Hematopoietic multipotent progenitor cell treated with erythropoietin and hydrocortisone succinate and interleukin-3 and kit ligand, for 6 days (in vitro differentiated cells): ENCODE measurements around the gene MRPL24.

Source experiments
- DNase-seq: peaks from one replicate; pipeline ENCODE4 v3.0.0-alpha.2; 2015

The MRPL24 gene

GRCh38 chr1:156757572-156758253, 16.8 kb upstream of the MRPL24 start:
- DNase-seq, result peak; percentile 77

GRCh38 chr1:156756355-156756754, 15.5 kb upstream of the MRPL24 start:
- DNase-seq, result peak; percentile 35

GRCh38 chr1:156755527-156755950, 14.7 kb upstream of the MRPL24 start:
- DNase-seq, result peak; percentile 80

GRCh38 chr1:156754219-156754618, 13.3 kb upstream of the MRPL24 start:
- DNase-seq, result no peak

GRCh38 chr1:156752843-156753482, 12.1 kb upstream of the MRPL24 start:
- peak; percentile 69 for DNase-seq

- DNase-seq, result peak; percentile 97
These were observed 11.0 kb upstream of the MRPL24 start for GRCh38 chr1:156751757-156752481.

GRCh38 chr1:156751451-156751756, 10.5 kb upstream of the MRPL24 start, which contains the start of gene HDGF:
HDGF (minus strand) TSS chr1:156751675; CDS start chr1:156751429, 246 bp downstream.
- DNase-seq, result no peak

- peak; percentile 50 for DNase-seq
These were observed 10.0 kb upstream of the MRPL24 start for GRCh38 chr1:156750711-156751450.

- DNase-seq, result peak; percentile 78
These were observed 9.3 kb upstream of the MRPL24 start for GRCh38 chr1:156750191-156750672.

GRCh38 chr1:156749419-156750118, 8.7 kb upstream of the MRPL24 start:
- peak; percentile 87 for DNase-seq

- peak; percentile 82 for DNase-seq
These were observed 8.0 kb upstream of the MRPL24 start for GRCh38 chr1:156748670-156749418.

- DNase-seq, result no peak
These were observed 7.1 kb upstream of the MRPL24 start for GRCh38 chr1:156747742-156748669.

- peak; percentile 81 for DNase-seq
These were observed 6.1 kb upstream of the MRPL24 start for GRCh38 chr1:156746728-156747631.

GRCh38 chr1:156746406-156746727, 5.5 kb upstream of the MRPL24 start:
- no peak for DNase-seq

GRCh38 chr1:156745881-156746280, 5.0 kb upstream of the MRPL24 start:
- no peak for DNase-seq

GRCh38 chr1:156744786-156745419, 4.0 kb upstream of the MRPL24 start:
- no peak for DNase-seq

GRCh38 chr1:156744344-156744743, 3.5 kb upstream of the MRPL24 start:
- no peak for DNase-seq

- DNase-seq, result no peak
These were observed 2.7 kb upstream of the MRPL24 start for GRCh38 chr1:156743367-156744302.
